ENCODE data around the gene MSL1.

Gene MSL1

DNA sequence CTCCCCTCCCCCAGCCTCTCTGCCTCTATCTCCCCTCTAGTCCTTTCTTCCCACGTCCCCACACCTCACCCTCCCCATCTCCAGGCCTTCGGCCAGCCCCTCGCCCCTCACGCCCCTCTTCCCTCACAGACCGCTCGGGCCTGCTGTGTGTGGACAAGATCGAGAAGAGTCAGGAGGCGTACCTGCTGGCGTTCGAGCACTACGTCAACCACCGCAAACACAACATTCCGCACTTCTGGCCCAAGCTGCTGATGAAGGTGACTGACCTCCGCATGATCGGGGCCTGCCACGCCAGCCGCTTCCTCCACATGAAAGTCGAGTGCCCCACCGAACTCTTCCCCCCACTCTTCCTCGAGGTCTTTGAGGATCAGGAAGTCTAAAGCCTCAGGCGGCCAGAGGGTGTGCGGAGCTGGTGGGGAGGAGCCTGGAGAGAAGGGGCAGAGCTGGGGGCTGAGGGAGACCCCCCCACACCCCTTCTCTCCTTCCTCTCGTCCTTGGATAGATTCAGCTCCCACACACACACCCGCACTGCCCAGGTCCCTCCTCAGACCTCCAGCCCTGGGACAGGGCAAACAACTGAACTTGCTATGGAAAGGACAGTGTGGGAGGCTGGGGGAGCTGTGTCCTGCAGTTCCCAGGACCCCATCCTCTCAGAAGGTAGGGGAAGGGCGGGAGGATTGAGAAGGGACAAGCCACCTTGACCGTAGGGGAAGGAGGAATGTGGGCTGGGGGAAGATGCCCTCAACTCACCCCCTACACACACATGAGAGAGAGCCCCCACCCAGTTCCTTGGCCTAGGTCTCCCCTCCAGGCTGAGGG, 32.5 kb upstream of the MSL1 start:
- TF ChIP-seq RAD21 (IDR thresholded peaks at IDR 0.05; ENCODE audit: low read depth) (no peak), TAF1 (IDR thresholded peaks at IDR 0.05; ENCODE audit: low read depth) (no peak), TCF12 (IDR thresholded peaks at IDR 0.05; ENCODE audit: low read depth) (no peak)
- TF ChIP-seq, protein P1, sequence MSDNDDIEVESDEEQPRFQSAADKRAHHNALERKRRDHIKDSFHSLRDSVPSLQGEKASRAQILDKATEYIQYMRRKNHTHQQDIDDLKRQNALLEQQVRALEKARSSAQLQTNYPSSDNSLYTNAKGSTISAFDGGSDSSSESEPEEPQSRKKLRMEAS (IDR thresholded peaks at IDR 0.05) = no peak

DNA sequence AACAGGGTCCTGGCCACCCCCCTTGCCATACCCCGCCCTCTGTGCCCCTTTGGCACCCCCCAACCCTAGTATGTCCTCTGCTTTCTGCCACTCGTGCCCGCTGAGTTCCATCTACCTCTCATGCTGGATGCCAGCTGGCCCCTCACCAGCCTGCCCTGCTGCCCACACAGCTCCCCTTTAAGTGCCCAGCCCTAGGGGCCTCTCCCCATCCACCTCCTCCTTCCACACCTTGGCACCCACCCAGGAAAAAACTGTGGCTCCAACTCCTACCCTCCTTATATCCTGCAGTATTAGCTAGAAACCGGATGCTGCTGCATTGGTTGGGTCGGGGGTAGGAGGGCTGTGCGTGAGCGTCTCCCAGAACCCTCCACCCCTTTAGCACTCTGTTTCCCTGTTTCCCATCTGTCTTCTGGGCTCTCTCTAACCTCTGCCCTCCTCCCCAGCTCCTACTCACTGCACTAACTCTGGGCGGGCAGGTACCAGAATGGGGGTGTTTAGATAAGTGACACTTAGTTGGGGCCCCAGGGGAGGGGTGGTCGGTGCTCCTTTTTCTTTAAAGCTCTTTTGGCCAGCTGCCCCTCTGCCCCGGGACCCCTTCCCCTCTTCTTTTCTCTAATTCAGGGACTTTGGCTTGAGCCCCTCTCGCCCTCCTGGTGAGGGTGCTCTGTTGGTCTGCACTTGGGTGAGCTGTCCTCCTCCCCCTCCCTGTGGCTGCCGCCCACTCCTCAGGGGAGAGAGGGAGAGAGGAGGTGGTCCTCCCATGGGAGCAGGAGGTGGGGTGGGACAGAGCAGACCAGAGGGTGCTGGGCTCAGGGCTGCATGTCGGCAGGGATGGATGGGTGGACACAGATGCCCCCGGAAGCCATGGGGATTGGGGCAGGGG, 31.3 kb upstream of the MSL1 start:
- TF ChIP-seq RAD21 (IDR thresholded peaks at IDR 0.05; ENCODE audit: low read depth) = no peak

DNA sequence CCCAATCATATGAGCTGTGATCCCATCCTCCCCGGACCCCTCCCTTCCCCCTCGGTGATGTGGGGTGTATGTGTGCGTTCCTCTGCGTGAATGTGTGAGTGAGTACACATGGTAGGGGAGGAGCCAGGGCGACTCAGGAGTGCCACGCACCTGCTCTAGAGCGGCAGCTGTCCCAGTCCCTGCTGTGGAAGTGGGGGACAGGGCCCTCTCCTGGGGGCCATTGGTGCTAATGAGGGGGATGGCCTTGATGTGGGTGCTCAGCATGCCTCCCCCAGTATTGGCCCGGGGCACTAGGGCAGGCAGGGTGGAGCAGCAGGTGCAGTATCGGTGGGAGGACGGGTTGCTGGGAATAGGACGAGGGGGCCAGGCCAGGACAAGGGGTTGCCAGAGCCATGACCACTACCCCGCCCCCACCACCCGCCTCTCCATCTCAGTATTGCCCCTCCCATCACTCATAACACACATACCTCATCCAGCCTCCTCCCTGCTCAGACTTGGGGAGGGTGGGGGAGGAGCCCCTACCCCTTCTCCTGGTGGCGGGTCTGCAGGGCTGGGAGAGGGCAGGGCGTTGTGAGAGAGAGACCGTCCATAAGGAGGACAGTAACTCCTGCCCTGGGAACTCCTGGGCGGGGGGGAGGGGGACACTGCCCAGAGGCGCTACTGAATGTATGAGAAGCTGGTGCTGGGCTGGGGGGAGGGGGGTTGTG, 29.9 kb upstream of the MSL1 start:
- TF ChIP-seq, protein P1 (IDR thresholded peaks at IDR 0.05) = no peak
- TF ChIP-seq TAF1 (IDR thresholded peaks at IDR 0.05; ENCODE audit: low read depth) (no peak), NFIC (IDR thresholded peaks at IDR 0.05) (no peak)

DNA sequence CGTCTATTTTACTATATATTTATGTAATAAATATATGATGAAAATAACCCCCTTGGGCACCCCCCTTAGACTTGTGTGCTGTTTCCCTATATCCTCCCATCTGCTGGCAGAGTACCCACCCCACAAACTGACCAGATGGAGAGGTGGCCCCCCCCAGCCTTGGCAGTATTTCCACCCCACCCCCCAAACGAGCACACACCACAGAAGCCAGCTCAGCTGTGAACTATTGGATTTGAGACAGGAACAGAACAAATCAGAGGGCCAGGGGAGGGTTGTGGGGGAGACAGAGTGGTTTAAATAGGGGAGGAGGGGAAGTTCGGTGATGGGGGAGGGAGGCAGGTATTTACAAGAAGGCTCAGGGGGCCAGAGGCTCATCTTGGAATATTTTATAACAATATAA, 29.2 kb upstream of the MSL1 start:
- TF ChIP-seq ZBTB7A (IDR thresholded peaks at IDR 0.05; ENCODE audit: low read depth) = no peak
- no peak for TF ChIP-seq FOXM1 (IDR thresholded peaks at IDR 0.05; ENCODE audit: borderline replicate concordance, low read depth)
- no peak for TF ChIP-seq RAD21 (IDR thresholded peaks at IDR 0.05; ENCODE audit: low read depth)
- TF ChIP-seq, protein P1 (IDR thresholded peaks at IDR 0.05) = no peak
- TF ChIP-seq TCF12 (IDR thresholded peaks at IDR 0.05; ENCODE audit: low read depth) = no peak
- no peak for TF ChIP-seq TAF1 (IDR thresholded peaks at IDR 0.05; ENCODE audit: low read depth)
- TF ChIP-seq, protein P2, sequence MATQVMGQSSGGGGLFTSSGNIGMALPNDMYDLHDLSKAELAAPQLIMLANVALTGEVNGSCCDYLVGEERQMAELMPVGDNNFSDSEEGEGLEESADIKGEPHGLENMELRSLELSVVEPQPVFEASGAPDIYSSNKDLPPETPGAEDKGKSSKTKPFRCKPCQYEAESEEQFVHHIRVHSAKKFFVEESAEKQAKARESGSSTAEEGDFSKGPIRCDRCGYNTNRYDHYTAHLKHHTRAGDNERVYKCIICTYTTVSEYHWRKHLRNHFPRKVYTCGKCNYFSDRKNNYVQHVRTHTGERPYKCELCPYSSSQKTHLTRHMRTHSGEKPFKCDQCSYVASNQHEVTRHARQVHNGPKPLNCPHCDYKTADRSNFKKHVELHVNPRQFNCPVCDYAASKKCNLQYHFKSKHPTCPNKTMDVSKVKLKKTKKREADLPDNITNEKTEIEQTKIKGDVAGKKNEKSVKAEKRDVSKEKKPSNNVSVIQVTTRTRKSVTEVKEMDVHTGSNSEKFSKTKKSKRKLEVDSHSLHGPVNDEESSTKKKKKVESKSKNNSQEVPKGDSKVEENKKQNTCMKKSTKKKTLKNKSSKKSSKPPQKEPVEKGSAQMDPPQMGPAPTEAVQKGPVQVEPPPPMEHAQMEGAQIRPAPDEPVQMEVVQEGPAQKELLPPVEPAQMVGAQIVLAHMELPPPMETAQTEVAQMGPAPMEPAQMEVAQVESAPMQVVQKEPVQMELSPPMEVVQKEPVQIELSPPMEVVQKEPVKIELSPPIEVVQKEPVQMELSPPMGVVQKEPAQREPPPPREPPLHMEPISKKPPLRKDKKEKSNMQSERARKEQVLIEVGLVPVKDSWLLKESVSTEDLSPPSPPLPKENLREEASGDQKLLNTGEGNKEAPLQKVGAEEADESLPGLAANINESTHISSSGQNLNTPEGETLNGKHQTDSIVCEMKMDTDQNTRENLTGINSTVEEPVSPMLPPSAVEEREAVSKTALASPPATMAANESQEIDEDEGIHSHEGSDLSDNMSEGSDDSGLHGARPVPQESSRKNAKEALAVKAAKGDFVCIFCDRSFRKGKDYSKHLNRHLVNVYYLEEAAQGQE (IDR thresholded peaks at IDR 0.05; ENCODE audit: low read depth) = no peak
- no peak for TF ChIP-seq YY1 (IDR thresholded peaks at IDR 0.05; ENCODE audit: low read depth)
- no peak for TF ChIP-seq NFIC (IDR thresholded peaks at IDR 0.05)
- no peak for TF ChIP-seq EGR1 (IDR thresholded peaks at IDR 0.05)
- no peak for TF ChIP-seq TEAD4 (IDR thresholded peaks at IDR 0.05)
- TF ChIP-seq CREB1 (IDR thresholded peaks at IDR 0.05; ENCODE audit: low read depth) = no peak
- no peak for TF ChIP-seq EP300 (IDR thresholded peaks at IDR 0.05; ENCODE audit: borderline replicate concordance)
- TF ChIP-seq CEBPB (IDR thresholded peaks at IDR 0.05) = no peak

DNA sequence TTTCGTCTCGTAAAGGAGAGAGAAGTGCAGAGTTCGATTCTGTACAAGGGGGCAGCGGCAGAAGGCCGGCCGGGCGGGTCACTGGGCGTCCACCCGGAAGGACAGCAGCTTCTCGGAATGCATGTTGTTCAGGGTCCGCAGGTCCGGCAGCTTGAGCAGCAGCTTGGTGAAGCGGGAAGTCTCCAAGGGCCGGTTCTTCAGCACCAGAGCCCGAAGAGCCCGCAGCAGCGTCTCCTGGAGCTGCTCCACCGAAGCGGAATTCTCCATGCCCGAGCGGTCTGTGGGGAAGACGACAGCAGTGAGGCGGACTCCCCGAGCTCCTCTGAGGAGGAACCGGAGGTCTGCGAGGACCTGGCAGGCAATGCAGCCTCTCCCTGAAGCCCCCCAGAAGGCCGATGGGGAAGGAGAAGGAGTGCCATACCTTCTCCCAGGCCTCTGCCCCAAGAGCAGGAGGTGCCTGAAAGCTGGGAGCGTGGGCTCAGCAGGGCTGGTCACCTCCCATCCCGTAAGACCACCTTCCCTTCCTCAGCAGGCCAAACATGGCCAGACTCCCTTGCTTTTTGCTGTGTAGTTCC, 28.7 kb upstream of the MSL1 start:
- TF ChIP-seq RAD21 (IDR thresholded peaks at IDR 0.05; ENCODE audit: low read depth) (no peak), NFIC (IDR thresholded peaks at IDR 0.05) (no peak), EGR1 (IDR thresholded peaks at IDR 0.05) (no peak), ZBTB7A (IDR thresholded peaks at IDR 0.05; ENCODE audit: low read depth) (no peak), TEAD4 (IDR thresholded peaks at IDR 0.05) (no peak), EP300 (IDR thresholded peaks at IDR 0.05; ENCODE audit: borderline replicate concordance) (no peak), CEBPB (IDR thresholded peaks at IDR 0.05) (no peak), YY1 (IDR thresholded peaks at IDR 0.05; ENCODE audit: low read depth) (no peak), FOXM1 (IDR thresholded peaks at IDR 0.05; ENCODE audit: borderline replicate concordance, low read depth) (no peak), TAF1 (IDR thresholded peaks at IDR 0.05; ENCODE audit: low read depth) (no peak), TCF12 (IDR thresholded peaks at IDR 0.05; ENCODE audit: low read depth) (no peak), CREB1 (IDR thresholded peaks at IDR 0.05; ENCODE audit: low read depth) (no peak)
- TF ChIP-seq, protein P1 (IDR thresholded peaks at IDR 0.05) = no peak
- TF ChIP-seq, protein P2 (IDR thresholded peaks at IDR 0.05; ENCODE audit: low read depth) = no peak
- TF ChIP-seq, protein P3, sequence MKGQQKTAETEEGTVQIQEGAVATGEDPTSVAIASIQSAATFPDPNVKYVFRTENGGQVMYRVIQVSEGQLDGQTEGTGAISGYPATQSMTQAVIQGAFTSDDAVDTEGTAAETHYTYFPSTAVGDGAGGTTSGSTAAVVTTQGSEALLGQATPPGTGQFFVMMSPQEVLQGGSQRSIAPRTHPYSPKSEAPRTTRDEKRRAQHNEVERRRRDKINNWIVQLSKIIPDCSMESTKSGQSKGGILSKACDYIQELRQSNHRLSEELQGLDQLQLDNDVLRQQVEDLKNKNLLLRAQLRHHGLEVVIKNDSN (IDR thresholded peaks at IDR 0.05) = no peak
